Kasumi-1 (cell line): ENCODE results near the gene KRT84.
"Not testable (repeated sequence)": the region's sequence is repeated elsewhere in the genome, so short reads cannot be mapped to it uniquely, and the experiment has no call there.

Experiments used
- DNase-seq, 2 experiments: peaks; one replicate each; lab custom pipeline; 2025; lab: John Stamatoyannopoulos, UW

KRT84 gene

DNA sequence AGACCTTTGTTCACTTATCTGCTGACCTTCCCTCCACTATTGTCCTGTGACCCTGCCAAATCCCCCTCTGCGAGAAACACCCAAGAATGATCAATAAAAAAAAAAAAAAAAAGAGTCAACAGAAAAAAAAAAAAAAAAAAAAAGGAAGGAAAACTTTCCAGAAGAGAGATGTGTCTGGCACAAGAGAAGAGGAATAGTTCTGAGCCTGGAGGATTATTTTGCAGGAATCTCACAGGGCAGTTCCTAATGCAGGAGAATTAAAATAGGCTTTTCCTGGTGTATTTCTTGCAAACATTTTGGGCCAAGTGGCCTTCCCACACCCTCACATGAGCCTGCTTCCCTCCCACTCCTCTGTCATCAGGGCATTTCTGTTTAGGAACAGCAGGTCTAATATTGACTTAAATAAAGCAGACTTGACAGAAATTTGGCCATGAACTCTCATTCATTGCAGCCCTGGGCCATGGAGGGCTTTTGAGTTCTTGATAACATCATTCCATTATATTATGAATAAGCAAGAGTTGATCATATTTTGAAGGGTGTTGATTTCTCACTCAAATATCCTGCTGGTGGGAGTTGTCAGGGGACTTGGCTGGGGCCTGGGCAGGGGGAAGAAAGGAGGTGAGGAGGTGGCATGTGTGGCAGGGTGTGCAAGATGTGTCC, 25.3 kb upstream of the KRT84 start:
- not testable (repeated sequence) for DNase-seq

DNA sequence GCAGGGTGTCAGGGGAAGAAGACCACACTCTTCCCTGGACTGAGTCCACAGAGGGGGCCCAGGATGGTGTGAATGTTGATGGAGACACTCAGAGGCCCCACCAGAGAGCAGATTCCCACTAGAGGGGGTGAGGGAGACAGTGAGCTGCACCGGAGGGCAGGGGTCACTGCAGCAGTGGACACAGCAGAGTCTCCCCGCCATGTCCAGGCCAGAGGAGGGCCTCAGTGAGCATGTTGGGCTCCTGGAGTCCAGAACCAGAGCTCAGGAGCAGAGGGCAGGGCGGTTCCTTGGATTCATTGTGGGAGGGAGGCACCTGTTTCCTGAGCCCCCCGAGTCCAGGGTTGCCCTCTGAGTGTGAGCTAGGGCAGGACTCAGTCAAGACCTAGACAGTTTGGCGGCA, 22.5 kb upstream of the KRT84 start:
- DNase-seq: no peak

DNA sequence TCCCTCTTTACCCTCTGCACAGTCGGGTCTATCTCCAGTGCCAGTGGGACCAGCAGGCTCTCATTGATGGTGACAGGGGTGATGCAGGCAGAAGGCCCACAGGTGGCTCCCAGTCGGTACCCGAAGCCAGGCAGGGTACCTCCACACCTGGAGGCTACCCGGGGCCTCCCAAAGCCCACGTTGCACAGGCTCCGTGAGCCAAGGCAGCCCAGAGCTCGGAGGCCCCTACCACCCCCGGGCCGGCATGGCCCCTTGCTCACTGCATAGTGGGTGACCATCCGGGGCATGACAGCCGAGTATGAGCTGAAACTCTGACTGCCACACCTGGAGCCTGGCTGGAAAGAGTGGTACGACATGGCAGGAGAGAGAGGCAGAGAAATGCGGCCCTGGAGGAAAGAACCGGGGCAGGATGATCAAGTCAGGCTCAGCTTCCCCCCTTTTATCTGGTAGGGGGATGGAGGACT, 20.5 kb upstream of the KRT84 start, which contains the start of gene KRT82:
TSS of gene KRT82 (minus strand) at position 414 of the 464 bp plus-strand sequence. CDS start at position 356, 58 bp downstream.
- DNase-seq: no peak

DNA sequence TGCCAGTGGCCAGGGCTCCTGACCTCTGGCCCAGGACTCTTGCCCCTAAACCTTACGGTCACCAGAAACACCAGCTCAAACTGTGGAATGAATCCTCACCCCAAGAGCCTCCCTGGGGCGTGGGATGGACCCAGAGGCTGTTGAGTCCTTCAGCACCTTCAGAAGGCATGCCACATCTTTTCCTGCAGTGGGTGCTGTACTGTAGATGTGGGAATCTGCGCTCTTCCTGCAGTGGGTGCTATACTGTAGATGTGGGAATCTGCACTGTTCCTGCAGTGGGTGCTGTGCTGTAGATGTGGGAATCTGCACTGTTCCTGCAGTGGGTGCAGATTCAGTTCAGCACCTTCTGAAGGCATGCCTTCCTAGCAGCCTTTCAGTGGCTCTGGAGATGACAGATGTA, 19.5 kb upstream of the KRT84 start:
- no peak for DNase-seq

DNA sequence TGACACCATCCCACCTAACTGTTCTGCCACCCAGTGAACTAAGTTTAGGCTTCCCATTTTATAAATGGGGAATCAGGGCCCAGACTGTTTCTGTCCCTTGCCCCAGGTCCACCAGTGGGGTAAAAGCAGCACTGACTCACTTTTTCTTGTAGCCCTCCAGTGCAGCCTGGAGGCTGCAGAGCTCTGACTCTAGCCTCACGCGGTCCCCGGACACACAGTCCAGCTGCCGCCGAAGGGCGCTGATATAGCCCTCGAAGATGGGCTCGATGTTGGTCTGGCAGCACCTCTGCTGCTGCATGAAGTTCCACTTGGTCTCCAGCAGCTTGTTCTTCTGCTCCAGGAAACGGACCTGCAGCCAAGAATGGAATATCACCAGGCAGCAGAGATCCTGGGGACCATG, 18.1 kb upstream of the KRT84 start:
- DNase-seq: no peak

- no peak for DNase-seq
Observed at GRCh38 chr12:52402873-52403540, 17.6 kb upstream of the KRT84 start.

GRCh38 chr12:52402377-52402776, 16.9 kb upstream of the KRT84 start:
- DNase-seq: no peak

- no peak for DNase-seq
Observed at GRCh38 chr12:52401926-52402325, 16.5 kb upstream of the KRT84 start.

DNA sequence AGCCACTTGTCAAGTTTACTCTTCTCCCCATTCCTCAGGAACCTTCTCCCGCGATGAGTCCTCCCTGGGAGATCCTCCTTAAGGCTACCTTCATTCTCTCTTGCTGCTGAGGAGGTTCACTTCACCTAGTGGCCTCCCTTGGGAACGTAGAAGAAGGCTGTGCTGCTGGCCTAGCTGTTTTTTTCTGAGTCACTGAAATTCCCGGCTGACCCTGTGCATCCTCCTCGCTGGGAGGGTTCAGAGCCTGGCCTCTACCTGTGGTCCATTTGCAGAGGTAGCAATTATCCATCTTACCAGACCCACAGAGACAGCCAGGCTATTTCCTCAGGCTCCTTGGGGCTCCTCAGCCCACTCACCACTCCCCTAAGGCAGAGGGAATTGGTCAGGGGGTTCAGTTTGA, 16.1 kb upstream of the KRT84 start:
- no peak for DNase-seq

DNA sequence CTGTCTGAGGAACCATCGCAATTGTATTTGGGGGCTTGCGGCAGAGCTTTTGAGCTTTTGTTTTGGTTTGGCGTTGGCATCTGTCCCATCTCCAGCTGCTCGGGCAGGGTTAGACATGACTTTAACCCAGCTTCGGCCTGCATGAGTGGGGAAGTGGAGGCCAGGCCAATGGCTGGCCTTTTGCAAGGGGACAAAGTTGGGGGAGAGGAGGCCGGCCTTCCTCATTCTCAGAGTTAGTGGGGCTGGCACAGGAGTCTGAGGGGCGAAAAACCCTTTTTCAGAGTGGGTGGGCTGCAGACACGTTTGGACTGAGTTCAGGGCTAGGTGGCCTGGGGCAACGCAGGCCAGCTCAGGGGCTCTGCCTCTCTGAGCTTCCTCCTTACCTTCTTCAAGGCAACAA, 15.5 kb upstream of the KRT84 start:
- no peak for DNase-seq

- DNase-seq: no peak
Observed at GRCh38 chr12:52399756-52400155, 14.3 kb upstream of the KRT84 start.

- DNase-seq: no peak
Observed at GRCh38 chr12:52398176-52398575, 12.7 kb upstream of the KRT84 start.

DNA sequence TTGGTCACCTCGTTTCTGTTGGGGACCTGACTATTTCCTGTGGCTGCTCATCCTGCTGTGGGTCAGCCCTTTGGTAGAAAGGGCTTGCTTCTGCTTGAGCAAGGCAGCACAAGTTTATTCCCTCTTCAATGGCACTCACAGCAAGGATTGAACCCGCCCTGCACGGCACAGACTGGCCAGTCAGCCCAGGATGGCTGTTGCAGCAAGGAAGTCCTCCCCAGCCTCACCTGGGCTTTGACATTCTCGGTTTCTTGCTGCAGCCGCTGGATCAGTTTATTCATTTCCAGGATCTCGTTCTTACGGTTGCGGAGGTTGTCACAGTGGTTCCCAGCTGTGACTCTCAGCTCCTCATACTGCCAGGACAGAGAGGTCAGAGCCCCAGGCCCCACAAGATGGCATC, 11.2 kb upstream of the KRT84 start:
- DNase-seq: no peak

GRCh38 chr12:52395761-52396434, 10.4 kb upstream of the KRT84 start:
- DNase-seq: no peak

DNA sequence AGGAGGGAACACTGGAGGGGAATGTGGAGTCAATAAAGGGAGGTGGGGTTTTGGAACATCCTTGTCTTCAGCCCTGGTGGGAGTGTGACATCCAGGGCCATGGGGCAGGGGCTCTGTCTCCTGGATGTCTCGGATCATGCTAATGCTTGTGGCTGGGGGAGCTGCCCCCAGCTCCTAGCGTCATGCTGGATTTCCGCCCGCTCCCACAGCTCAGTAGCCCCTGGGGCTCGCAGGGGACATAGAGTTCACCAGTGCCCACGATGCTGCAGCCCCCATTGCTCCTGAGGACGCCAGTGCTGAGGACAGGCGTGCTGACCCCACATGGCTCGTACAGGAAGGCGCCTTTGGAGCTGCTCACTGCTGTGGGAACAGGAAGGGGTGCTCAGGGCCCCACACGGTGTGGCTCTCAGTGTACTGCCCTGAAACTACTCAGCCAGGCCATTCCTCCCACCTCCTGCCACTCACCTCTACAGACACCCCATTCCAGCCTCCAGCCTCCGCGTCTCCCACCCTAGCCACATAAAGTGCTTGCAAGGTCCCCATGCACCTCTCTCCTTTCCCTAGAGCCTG, 9.5 kb upstream of the KRT84 start:
- no peak for DNase-seq

- DNase-seq: no peak
Observed at GRCh38 chr12:52392465-52393007, 7.1 kb upstream of the KRT84 start.

DNA sequence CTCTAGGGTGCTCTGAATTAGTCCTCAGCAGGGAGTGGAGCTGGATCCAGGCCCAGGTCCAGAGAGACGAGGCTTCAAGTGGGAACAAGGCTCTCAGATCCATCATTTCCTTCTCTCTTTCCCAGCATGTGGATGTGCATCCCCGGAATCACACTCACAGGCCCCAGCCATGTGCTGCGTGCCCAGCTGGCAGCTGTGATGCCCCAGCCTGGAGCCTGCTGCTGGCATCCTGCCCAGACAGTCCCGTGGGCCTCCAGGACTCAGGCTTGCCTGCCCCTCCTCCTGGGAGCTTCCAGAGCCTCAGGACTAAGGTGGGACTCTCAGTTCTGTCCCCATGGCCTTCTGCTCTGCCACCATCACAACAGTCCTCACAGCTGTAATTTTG, 6.2 kb upstream of the KRT84 start:
- no peak for DNase-seq

DNA sequence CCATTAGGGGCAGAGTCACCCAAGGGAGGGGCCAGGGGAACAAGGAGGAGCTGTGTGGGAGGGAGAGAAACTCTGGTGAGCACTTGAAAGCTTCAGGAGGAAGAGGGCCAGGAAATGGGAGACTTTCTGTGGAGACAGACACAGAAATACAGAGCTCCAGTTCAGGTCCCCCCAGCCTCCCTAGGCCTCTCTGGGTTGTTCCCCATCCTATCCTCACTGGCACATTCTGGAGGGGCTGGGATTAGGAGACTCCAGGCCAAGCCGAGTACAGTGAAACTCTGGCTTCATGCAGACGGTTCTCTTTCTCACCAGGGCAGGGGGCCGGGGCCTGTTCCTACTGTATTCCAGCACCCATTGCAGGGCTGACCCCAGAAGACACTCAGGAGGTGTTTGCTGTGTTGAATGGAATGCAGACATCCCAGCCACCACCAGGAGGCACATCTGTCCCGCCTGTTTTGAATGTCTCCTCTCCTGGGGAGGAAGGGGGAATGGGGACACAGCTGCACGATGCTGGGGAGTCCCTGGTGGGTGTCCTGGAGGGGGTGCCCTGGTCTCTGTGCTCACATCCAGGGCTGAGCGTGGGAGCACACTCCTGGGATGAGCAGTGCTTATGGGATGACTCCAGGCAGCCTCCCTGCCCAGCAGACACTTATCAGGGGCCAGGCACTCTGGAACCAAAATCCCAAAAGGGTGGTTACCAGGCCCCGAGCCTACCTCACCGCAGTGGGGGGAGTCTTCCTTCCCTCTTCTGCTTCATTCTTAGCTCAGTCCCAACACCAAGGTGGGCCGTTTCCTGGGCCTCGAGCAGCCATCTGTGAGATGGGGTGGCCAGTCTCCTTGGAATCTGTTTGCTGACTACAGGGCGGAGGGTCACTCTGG, 5.5 kb upstream of the KRT84 start:
- DNase-seq: peak in 1 of 2 experiments; percentile 3

DNA sequence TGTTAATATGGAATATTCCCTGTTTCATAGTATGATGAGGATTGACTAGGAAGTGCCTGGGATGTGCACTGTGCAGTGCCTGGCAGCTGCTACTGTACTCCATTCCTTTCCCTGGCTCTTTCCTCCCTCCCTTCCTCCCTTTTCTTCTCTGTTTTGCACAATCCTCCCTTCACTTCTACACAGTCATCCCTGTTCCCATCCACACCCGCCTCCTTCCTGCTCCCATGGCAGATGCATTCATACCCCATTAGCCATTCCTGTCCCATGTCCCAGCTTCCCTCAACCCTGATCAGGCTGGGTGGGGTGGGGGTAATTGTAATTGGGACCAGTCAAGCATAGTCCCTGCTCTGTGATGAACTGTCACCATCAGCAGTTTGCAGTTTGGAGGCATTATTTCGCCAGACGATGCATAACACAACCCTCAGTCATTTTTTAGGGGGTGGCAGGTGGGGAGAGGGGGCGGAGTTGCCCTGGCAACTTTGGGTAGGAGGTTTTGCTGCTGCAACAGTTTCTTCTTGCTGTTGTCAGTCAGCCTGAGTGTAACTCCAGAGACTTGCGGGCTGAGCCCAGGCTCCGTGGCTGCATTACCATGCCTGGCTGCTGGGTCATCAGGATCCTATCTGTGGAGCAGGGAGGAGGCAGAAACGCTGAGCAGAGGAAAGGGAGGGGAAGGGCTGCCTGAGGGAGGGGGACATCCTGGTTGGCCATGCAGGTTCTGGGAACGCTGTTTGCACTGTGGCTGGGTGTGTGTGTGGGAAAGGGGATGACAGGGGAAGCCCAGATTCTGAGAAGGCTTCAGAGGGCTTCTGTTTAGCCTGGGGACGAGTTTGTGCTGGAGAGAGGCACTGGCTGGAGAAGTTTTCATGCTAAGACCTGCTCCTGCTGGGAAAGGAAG, 4.1 kb upstream of the KRT84 start:
- no peak for DNase-seq

DNA sequence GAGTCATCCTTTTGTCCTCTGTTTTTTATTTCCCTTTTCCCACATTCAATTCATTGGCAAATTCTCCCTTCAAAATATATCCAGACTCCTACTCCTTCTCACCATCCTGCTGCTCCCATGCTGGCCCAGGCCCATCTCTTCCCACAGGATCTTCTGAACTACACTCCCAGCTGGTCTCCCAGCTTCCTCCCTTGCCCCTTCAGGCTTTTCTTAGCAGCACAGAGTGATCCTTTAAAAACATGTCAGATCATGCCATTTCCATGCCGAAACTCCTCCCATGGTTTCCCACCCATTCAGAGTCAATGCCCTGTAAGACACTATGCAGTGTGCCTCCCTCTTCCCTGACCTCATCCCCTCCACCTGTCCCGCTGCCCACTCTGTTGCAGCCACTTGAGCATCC, 2.4 kb upstream of the KRT84 start:
- DNase-seq: no peak

DNA sequence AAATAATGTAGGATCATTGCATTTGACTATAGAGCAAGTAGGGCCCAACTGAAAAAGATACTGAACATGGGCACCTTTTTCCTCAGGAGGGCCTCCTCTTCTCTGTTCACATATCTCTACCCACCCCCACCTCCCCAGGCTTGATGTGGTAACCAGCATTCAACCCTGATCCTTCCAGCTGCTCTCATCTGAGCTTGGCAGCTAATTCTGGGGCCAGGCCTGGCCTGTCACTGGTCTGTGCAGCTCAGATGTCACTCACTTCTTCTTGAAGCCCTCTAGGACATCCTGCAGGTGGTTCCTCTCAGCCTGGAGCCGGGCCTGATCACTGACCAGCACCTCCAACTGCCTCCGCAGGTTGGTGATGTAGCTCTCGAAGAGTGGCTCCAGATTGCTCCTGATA, 2.1 kb downstream of the KRT84 start:
- DNase-seq: no peak
